ENCODE data around the gene UBTD2. TPM values are rescaled to one million over a fixed set of nuclear protein-coding genes. Genes with fewer than 3 reads are reported as not detected.
"Not testable (repeated sequence)": the region's sequence is repeated elsewhere in the genome, so short reads cannot be mapped to it uniquely, and the experiment has no call there.

Gene UBTD2
- total RNA-seq: 11.8 TPM
- long read RNA-seq, transcript UBTD2-201 (3 exons, 3,301 nt): major isoform, 22 of 25 reads
- long read RNA-seq, partial matches to known transcripts: 1 of 25 reads
- long read RNA-seq, other reads (novel, unspliced or antisense): 2 of 25 reads

- intact Hi-C loops (cut with DNase I): loop anchor here (2.0 to 10.0 kb wide), 4 partner anchors 169 to 368 kb away; partner anchors contain the start of genes FBXW11 and SH3PXD2B
Observed at GRCh38 chr5:172283020-172283861, at the start of gene UBTD2. UBTD2 (minus strand) TSS chr5:172283764; CDS start chr5:172283665, 99 bp downstream.

GRCh38 chr5:172326901-172327300 is 43.3 kb upstream of the UBTD2 start:
- DNase-seq (ENCODE audit: low spot score): peak; percentile 58
- intact Hi-C loops (cut with DNase I): not testable (repeated sequence)

More at GRCh38 chr5:172283020-172283861, at the start of gene UBTD2:
- DNase-seq (ENCODE audit: low spot score): peak; percentile 94

GRCh38 chr5:172325452-172325851 is 41.9 kb upstream of the UBTD2 start:
- intact Hi-C loops (cut with DNase I): no loop called here
- DNase-seq (ENCODE audit: low spot score): no peak

- intact Hi-C loops (cut with DNase I): no loop called here
- no peak for DNase-seq (ENCODE audit: low spot score)
Observed at GRCh38 chr5:172322028-172322965, 38.7 kb upstream of the UBTD2 start.

- intact Hi-C loops (cut with DNase I): no loop called here
- no peak for DNase-seq (ENCODE audit: low spot score)
Observed at GRCh38 chr5:172321593-172321992, 38.0 kb upstream of the UBTD2 start.

- intact Hi-C loops (cut with DNase I): no loop called here
- DNase-seq (ENCODE audit: low spot score): no peak
Observed at GRCh38 chr5:172319708-172320441, 36.3 kb upstream of the UBTD2 start.

GRCh38 chr5:172315587-172316493 is 32.3 kb upstream of the UBTD2 start:
- intact Hi-C loops (cut with DNase I): no loop called here
- no peak for DNase-seq (ENCODE audit: low spot score)

- no peak for DNase-seq (ENCODE audit: low spot score)
- intact Hi-C loops (cut with DNase I): no loop called here
Observed at GRCh38 chr5:172313915-172314314, 30.4 kb upstream of the UBTD2 start.

GRCh38 chr5:172312286-172312685 is 28.7 kb upstream of the UBTD2 start:
- no peak for DNase-seq (ENCODE audit: low spot score)
- intact Hi-C loops (cut with DNase I): no loop called here

- DNase-seq (ENCODE audit: low spot score): no peak
- intact Hi-C loops (cut with DNase I): no loop called here
Observed at GRCh38 chr5:172311605-172312004, 28.0 kb upstream of the UBTD2 start.

- no peak for DNase-seq (ENCODE audit: low spot score)
- intact Hi-C loops (cut with DNase I): no loop called here
Observed at GRCh38 chr5:172311026-172311425, 27.5 kb upstream of the UBTD2 start.

GRCh38 chr5:172305380-172305779 is 21.8 kb upstream of the UBTD2 start:
- intact Hi-C loops (cut with DNase I): no loop called here

GRCh38 chr5:172303572-172304335 is 20.2 kb upstream of the UBTD2 start:
- intact Hi-C loops (cut with DNase I): no loop called here
- no peak for DNase-seq (ENCODE audit: low spot score)

More at GRCh38 chr5:172305380-172305779, 21.8 kb upstream of the UBTD2 start:
- no peak for DNase-seq (ENCODE audit: low spot score)

GRCh38 chr5:172303162-172303561 is 19.6 kb upstream of the UBTD2 start:
- no peak for DNase-seq (ENCODE audit: low spot score)
- intact Hi-C loops (cut with DNase I): no loop called here

- DNase-seq (ENCODE audit: low spot score): no peak
Observed at GRCh38 chr5:172302047-172302710, 18.6 kb upstream of the UBTD2 start.

GRCh38 chr5:172299916-172300439 is 16.4 kb upstream of the UBTD2 start:
- intact Hi-C loops (cut with DNase I): no loop called here
- DNase-seq (ENCODE audit: low spot score): no peak

More at GRCh38 chr5:172302047-172302710, 18.6 kb upstream of the UBTD2 start:
- intact Hi-C loops (cut with DNase I): no loop called here

GRCh38 chr5:172294831-172295230 is 11.3 kb upstream of the UBTD2 start:
- intact Hi-C loops (cut with DNase I): no loop called here
- DNase-seq (ENCODE audit: low spot score): no peak

Data from cardiac septum (tissue), 1 donor.